HL-60/S4 treated with retinoic acid at 250 ng/mL for 4 days and 3 days (cell line): ENCODE results near the gene IL4I1.

Experiments used
- in situ Hi-C: fragments of 300-500 bp; cut with MboI; formaldehyde crosslinking; loops from 2 replicates; pipeline ENCODE4 v1.7.0; 2022; ENCODE audit warnings: low sequenced_read_pairs

Gene IL4I1

DNA sequence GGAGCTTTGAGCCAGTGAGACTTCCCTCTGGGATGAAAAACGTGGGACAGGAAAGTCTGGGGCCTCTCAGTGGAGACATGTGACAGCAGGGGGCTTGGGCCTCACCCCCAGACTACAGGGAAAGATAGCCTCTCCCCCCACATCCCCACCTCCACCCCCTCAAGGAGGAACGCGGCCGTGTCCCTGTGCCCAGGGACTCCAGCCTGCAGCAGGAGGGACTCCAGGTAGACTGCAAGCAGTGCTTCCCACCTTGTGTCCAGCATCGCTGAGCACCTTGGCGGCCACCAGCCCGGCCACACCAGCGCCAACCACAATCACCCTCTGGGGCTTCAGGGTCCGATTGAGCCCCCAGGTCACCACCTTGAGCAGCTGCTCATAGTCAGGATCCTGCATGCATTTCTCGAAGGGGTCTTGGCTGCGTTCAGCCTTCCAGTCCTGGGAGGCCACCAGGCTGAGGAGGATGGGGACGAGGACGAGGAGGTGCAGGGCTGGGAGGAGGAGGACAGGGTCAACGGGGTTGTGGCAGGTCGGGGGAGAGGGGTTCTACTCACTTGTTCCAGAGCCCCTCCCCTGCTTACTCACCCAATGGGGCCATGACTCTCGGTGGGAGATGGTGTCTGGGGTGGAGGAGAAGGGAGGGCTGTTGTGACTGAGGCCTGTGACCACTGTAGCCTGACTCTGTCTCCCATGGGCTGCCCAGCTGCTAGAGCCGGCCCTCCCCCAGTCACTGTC is 955 bp downstream of the IL4I1 start:
- in situ Hi-C loops, result no loop called here

GRCh38 chr19:49894879-49895565 is 1.7 kb downstream of the IL4I1 start:
- in situ Hi-C loops, result no loop called here

GRCh38 chr19:49894011-49894664 is 2.5 kb downstream of the IL4I1 start:
- in situ Hi-C loops, result no loop called here

DNA sequence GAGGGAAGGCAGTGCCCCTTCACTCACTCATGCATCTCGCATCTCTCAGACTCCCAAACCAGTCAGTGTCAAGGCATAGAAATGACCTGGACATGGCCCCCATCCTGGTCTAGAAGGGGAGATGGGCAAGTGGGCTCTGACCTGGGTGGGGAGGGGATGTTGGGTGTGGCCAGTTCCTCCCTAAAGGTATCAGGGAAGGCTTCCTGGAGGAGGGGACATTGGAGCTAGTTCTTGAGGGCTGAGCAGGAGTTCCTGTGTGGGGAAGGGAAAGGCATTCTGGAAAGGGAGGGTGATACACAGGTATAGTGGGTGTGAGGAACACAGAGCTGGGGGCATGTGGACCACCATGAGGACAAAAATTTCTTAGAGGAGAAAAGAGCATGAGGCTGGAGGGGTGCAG is 4.0 kb downstream of the IL4I1 start:
- in situ Hi-C loops, result no loop called here

DNA sequence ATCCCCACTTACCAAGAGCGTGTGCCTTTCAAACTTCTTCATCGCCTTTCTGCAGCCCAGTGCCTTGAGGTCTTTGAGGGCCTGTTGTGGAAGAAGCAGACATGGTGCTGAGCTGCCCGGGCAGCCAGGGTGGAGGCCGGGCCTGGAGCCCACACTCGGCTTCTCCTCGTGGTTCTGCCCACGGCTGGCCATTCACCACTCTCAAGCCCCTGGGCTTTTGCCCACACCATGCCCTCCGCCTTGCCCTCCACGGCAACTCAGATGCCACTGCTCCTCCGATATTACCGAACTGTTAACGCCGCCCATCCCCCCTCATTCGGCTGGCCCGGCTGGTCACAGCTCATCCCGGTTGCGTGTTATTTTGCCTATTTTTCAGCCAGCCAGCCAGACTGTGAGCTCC is 5.3 kb downstream of the IL4I1 start:
- in situ Hi-C loops, result no loop called here

GRCh38 chr19:49890349-49891311 is 6.1 kb downstream of the IL4I1 start:
- in situ Hi-C loops, result no loop called here

DNA sequence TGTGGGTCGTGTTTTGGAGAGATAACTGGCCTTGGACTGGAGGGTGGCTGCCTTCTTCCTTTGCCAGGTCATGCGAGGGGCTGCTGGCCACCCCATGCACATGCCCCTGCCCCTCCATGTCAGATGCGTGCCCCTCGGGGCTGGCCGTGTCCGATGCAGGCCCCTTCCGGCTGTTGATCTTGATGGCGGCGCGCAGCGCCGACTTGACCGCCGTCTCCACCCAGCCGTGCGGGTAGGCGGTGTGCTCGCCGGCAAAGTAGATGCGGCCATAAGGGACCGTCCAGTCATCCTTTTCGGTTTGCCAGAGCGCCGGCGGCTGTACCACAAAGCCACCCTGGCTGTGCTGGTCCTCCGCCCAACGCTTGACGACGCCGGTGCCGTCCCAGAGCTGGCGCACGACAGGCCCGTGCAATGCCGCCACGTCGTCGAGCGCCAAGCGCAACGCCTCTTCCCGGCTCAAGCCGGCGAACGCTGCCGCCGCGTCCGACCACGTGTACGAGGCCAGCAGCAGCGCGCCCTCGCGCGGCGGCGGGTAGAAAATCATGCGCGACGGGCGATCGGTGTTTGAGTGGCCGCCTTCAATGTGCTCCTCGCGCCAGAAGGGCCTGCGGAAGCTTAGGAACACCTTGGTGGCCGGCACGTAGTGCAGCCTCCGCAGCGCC is 6.9 kb downstream of the IL4I1 start:
- in situ Hi-C loops, result no loop called here

- in situ Hi-C loops, result no loop called here
Observed at GRCh38 chr19:49889038-49889686, 7.5 kb downstream of the IL4I1 start.

DNA sequence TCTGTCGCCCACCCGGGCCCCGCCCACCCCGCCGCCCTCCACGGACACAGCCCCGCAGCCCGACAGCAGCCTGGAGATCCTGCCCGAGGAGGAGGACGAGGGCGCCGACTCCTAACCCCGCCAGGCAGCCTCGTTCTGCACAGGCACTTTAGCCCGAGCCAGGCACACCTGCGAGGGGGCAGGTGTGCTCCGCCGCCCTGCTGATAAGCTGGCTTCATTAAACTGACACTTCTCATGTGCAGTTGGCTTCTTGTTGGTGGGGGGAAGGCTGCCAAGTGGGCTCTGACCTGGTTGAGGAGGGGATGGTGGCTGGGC is 8.2 kb downstream of the IL4I1 start:
- in situ Hi-C loops, result no loop called here

DNA sequence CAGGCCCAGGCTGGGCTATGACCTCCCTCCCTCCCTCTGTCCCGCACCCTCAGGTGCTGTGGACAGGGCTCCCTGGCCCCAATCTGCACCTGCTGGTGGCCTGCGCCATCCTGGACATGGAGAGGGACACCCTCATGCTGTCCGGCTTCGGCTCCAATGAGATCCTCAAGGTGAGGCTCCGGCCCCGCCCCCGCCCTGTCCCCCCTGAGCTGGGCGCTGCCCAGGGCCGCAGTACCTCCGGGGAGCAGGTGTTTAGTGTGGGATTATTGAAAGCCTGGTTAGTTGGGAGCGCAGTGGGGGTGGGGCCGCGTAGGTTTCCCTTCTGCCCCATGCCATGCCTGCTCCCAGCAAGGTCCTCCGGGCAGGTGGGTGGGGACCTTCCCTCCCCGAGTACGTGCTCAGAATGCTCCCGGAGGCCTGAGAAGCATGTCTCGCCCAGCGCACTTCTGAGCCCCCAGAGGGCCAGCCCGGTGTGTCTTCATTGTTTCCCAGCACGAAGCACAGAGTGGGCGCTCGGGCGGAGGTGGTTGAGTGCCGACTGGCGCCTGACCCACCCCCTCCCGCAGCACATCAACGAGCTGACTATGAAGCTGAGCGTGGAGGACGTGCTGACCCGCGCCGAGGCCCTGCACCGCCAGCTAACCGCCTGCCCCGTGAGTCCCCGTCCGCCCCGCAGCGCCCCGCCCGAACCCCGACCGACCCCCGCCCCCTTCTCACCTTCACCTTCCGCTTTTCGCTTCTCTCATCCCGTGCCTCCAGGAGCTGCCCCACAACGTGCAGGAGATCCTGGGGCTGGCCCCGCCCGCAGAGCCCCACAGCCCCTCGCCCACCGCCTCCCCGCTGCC is 8.8 kb downstream of the IL4I1 start:
- in situ Hi-C loops, result no loop called here

DNA sequence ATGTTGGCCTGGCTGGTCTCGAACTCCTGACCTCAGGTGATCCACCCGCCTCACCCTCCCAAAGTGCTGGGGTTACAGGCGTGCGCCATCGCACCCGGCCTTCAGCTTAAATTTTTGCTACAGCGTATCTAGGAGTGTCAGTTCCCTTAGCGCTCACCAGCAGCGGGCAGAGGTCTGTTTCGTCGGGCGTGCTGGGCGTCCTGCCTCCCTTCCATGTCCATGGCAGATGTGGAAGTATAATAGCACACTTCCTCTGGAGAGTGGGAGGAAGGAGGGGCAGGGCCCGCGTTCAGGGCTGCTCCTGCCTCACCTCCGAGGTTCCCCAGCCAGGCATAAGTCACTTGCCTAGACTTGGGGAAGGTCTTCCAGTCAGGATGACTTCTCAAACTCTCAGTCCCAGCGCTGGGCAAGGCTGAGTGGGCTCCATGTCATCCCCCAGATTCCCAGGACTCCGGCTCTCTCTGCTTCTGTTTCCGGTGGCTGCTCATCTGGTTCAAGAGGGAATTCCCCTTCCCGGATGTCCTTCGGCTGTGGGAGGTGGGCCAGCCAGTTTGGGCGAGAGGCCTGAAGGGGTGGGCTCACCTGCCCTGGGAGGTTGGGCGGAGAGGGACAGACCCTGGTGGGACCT is 9.5 kb downstream of the IL4I1 start:
- in situ Hi-C loops, result no loop called here

- in situ Hi-C loops, result no loop called here
Observed at GRCh38 chr19:49884760-49885159, 11.9 kb downstream of the IL4I1 start.

GRCh38 chr19:49884109-49884508 is 12.6 kb downstream of the IL4I1 start:
- in situ Hi-C loops, result no loop called here

- in situ Hi-C loops, result no loop called here
Observed at GRCh38 chr19:49883094-49883493, 13.6 kb downstream of the IL4I1 start.

- in situ Hi-C loops, result no loop called here
Observed at GRCh38 chr19:49882643-49883042, 14.0 kb downstream of the IL4I1 start.

- in situ Hi-C loops, result no loop called here
Observed at GRCh38 chr19:49881672-49882394, 14.9 kb downstream of the IL4I1 start.

GRCh38 chr19:49881186-49881585 is 15.5 kb downstream of the IL4I1 start:
- in situ Hi-C loops, result no loop called here
